Lower leg skin (tissue), 4 donors: ENCODE measurements around the gene CPOX. TPM values are rescaled to one million over a fixed set of nuclear protein-coding genes. Genes with fewer than 3 reads are reported as not detected.

Experiments
- DNase-seq, 2 donors: peaks; one replicate each; pipeline ENCODE4 v3.0.0-alpha.2; 2019; ENCODE audit warnings: low spot score in 2 of 2
- H3K4me3 ChIP-seq: fragments of 200-600 bp; sonication (generic); 2 replicates; pipeline ENCODE4 v1.5.1; 2017; ENCODE audit warnings: mild to moderate bottlenecking, low read depth; ENCODE audit not compliant: poor library complexity, severe bottlenecking
- CTCF ChIP-seq, 3 donors: fragments of 450-650 bp; IDR thresholded peaks; one replicate each; pipeline ENCODE4 v1.5.1; 2016; ENCODE audit warnings: antibody characterized with exemption in 3 of 3, mild to moderate bottlenecking in 3 of 3, moderate library complexity in 2 of 3
- POLR2A ChIP-seq, 2 donors: fragments of 450-650 bp; IDR thresholded peaks; one replicate each; pipeline ENCODE4 v1.6.1; 2016 to 2017; ENCODE audit warnings: antibody characterized with exemption in 2 of 2, mild to moderate bottlenecking in 1 of 2, moderate library complexity in 1 of 2
- whole genome bisulfite sequencing, 2 donors: methylation state at CpG; one replicate each; pipeline ENCODE4 v1.1.5; 2018; 5-methylcytosine and 5-hydroxymethylcytosine counted together
- intact Hi-C: fragments of 100-400 bp; cut with DNase I; formaldehyde crosslinking; loops from one replicate; pipeline ENCODE4 v1.15.0; 2023; ENCODE audit warnings: low total_unique reads
- total RNA-seq, 4 donors: library from RNA; depleted of rRNA; stranded (reverse); fragments of >200 nt; gene quantifications; one replicate each; pipeline ENCODE4 v1.1.0, GENCODE V29; 2016

The CPOX gene
- total RNA-seq, 4 donors from 2014 or later = 21.8 to 28.6 (median 25.0) TPM

DNA sequence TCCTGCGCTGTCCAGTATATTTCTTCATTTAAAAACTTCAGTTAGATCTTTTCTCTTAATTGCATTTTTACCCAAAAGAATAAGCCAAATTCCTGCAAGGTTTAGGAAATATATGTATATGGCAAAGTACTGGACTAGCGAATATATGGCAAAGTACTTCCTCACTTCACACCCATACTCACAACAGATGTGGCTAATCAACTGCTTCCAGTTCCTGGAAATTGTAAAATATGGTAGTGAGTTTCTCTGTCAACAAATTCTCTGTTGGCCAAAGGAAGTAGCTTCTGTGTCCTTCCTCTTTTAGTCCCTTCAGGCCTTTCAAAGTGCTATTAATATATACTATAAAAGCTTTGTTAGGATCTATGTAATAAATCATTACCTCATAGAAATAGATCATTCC, 39.7 kb downstream of the CPOX start:
- no peak for DNase-seq

DNA sequence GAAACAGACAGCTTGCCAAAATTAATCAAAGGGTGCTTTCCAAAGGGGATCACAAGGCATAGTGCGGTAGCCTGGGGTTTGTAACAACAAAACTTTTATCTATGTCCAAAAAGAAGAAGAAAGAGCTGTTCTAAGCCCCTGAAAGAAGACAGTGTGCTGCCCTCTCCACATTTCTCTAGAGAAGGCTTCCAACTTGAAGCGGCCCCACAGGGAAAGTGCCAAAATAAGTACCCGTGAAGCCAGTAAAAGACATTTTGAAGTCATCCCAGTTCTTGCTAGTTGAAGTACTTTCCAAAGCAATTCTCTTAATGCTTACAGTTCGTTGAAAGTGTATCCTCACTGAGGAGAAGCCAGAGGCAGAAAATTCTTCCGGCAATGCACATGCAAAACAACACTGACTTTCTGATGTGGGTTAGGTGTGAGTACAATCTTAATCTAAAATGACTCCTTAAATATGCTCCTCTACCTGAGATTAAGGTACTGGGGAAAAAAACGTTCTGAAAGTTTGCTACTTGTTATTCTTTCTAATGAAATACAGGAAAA, 40.3 kb downstream of the CPOX start:
- TF ChIP-seq CTCF (IDR thresholded peaks at IDR 0.05) (no peak), POLR2A (IDR thresholded peaks at IDR 0.05) (no peak)
- DNase-seq = no peak
- 48 to 53% methylated on average over 6 of the region's 6 CpGs for WGBS, 2 donors
- no peak overlapping the region for H3K4me3 ChIP-seq
- intact Hi-C loops = no loop called here

More for the DNA sequence above, 39.7 kb downstream of the CPOX start:
- intact Hi-C loops = no loop called here
- 72 to 77% methylated on average over 2 of the region's 2 CpGs for WGBS, 2 donors
- TF ChIP-seq CTCF (IDR thresholded peaks at IDR 0.05) (no peak), POLR2A (IDR thresholded peaks at IDR 0.05) (no peak)
- no peak overlapping the region for H3K4me3 ChIP-seq

DNA sequence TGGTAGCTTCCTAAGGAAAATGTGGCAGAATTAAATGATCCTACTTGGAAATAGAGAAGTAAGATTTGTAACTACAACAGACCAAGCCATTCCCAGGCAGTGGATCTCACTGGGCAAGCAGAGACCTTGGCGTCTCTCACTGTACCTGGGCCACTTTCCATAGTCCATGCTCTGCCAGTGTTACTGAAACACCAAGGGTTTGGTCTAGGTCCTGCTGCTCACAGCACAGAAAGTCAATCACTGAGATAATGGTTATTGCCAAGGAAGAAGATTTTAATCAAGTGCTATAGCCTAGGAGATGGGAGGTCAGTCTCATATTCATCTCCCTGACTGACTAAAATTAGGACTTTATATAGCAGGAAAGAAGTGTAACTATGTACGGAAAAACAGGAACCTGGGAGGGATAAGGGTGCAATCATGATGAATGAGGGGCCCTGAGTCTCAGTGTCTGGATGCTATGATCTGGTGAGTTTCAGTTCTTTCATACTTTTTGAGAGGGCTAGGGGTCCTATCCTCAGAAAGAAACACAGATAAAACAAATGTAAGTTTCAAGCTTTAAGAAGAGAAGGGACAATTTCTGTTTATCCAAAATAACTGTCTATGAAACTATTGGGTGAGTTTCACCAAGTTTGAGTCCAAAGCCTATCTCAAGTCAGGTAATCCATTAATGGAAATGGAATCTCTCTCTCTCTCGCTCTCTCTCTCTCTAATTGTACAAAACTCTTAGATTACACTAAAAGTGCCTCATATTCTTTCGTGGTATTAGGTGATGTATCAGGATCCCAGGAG, 41.0 kb downstream of the CPOX start:
- intact Hi-C loops = no loop called here
- no peak for TF ChIP-seq POLR2A (IDR thresholded peaks at IDR 0.05)
- no peak for TF ChIP-seq CTCF (IDR thresholded peaks at IDR 0.05)
- no peak for DNase-seq
- 55 to 72% methylated on average over 4 of the region's 4 CpGs for WGBS, 2 donors
- no peak overlapping the region for H3K4me3 ChIP-seq

DNA sequence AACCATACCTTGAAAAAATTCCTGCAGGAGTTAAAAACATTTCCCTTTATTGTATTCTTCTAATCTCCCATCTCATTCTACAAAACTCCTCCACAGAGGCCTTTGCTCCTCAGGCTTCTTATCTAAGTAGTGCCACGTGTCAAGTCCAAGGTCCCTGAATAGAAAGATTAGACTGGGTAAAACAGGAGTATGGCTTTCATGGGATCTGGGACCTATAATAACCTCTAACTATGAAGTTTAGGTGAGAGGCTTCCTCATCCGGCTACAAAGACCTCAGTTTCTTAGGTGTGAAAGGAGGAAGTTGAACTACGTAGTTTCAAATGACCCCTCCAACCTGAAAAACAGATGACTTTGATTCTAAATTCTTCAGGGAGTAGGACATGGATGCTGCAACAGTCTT, 41.7 kb downstream of the CPOX start:
- 68 to 81% methylated on average over 3 of the region's 3 CpGs for WGBS, 2 donors
- TF ChIP-seq CTCF (IDR thresholded peaks at IDR 0.05) (no peak), POLR2A (IDR thresholded peaks at IDR 0.05) (no peak)
- H3K4me3 ChIP-seq = no peak overlapping the region
- intact Hi-C loops = no loop called here
- DNase-seq = no peak

GRCh38 chr3:98551236-98551635, 42.2 kb downstream of the CPOX start:
- no peak overlapping the region for H3K4me3 ChIP-seq
- TF ChIP-seq POLR2A (IDR thresholded peaks at IDR 0.05) (no peak), CTCF (IDR thresholded peaks at IDR 0.05) (no peak)
- no peak for DNase-seq
- intact Hi-C loops = no loop called here
- WGBS, 2 donors = 83 to 93% methylated on average over 2 of the region's 2 CpGs
